Natural killer cell (primary cell): ENCODE results near the gene CDKN2D. TPM values are rescaled to one million over a fixed set of nuclear protein-coding genes. Genes with fewer than 3 reads are reported as not detected.

Source experiments
- ATAC-seq, 3 donors: fragments of 150-1000 bp in 2 of 3; fragments of 200-7000 bp in 1 of 3; cut with Tn5 transposase; 1 replicate in 1 of 3; 2 replicates in 2 of 3; pipeline ENCODE4 v1.10.0; 2021; ENCODE audit warnings: mild to moderate bottlenecking in 2 of 3, moderate library complexity in 2 of 3
- DNase-seq, 2 donors: peaks; one replicate each; pipeline versions ENCODE4 v3.0.0 to v3.0.0-alpha.2; 2013 to 2021; ENCODE audit warnings: mixed read lengths in 1 of 2
- H3K27ac ChIP-seq: one replicate; pipeline ENCODE4 v1.5.1; 2013; ENCODE audit warnings: mild to moderate bottlenecking, low read length
- H3K27me3 ChIP-seq: one replicate; pipeline ENCODE4 v1.6.1; 2013; ENCODE audit warnings: low read length; ENCODE audit not compliant: control insufficient read depth, insufficient read depth
- H3K36me3 ChIP-seq: one replicate; pipeline ENCODE4 v1.6.1; 2013; ENCODE audit warnings: low read length; ENCODE audit not compliant: control insufficient read depth, insufficient read depth
- H3K4me1 ChIP-seq: one replicate; pipeline ENCODE4 v1.6.1; 2013; ENCODE audit warnings: low read length; ENCODE audit not compliant: control insufficient read depth, insufficient read depth
- H3K4me3 ChIP-seq: one replicate; pipeline ENCODE4 v1.5.1; 2013; ENCODE audit warnings: low read length
- H3K9me3 ChIP-seq: one replicate; pipeline ENCODE4 v1.6.1; 2013; ENCODE audit warnings: low read length; ENCODE audit not compliant: control insufficient read depth, insufficient read depth
- H3K27ac Mint-ChIP-seq, 2 donors: one replicate each; pipeline ENCODE4 v1.8.0; 2022; ENCODE audit warnings: mild to moderate bottlenecking in 2 of 2, mixed read lengths in 2 of 2, moderate library complexity in 1 of 2
- H3K27me3 Mint-ChIP-seq, 2 donors: one replicate each; pipeline ENCODE4 v1.8.0; 2022; ENCODE audit warnings: low read depth in 2 of 2, mixed read lengths in 2 of 2
- H3K36me3 Mint-ChIP-seq: one replicate; pipeline ENCODE4 v1.8.0; 2022; ENCODE audit warnings: mixed read lengths
- H3K4me1 Mint-ChIP-seq, 2 donors: one replicate each; pipeline ENCODE4 v1.8.0; 2022; ENCODE audit warnings: mixed read lengths in 2 of 2
- H3K4me3 Mint-ChIP-seq: one replicate; pipeline ENCODE4 v1.8.0; 2022; ENCODE audit warnings: mild to moderate bottlenecking, moderate library complexity, mixed read lengths
- H3K9me3 Mint-ChIP-seq, 2 donors: one replicate each; pipeline ENCODE4 v1.8.0; 2022; ENCODE audit warnings: mixed read lengths in 2 of 2
- WGBS: methylation state at CpG from one replicate; pipeline ENCODE4 v1.1.7; 2013; ENCODE audit warnings: missing lambda C conversion rate; ENCODE audit not compliant: insufficient coverage; 5-methylcytosine and 5-hydroxymethylcytosine counted together
- intact Hi-C: fragments of 100-400 bp; cut with micrococcal nuclease; formaldehyde crosslinking; loops from one replicate; pipeline ENCODE4 v1.14.2; 2022
- total RNA-seq, 4 donors: library from RNA; stranded (reverse); fragments of 120-200 nt in 1 of 4; gene quantifications; one replicate each; pipeline versions ENCODE4 v1.2.3 to v1.2.4, GENCODE V29; 2013 to 2022
- TF ChIP-seq, protein P1 (sequence below): fragments of 200-600 bp; IDR thresholded peaks from one replicate; pipeline ENCODE4 v1.8.0; 2022; ENCODE audit warnings: antibody characterized with exemption

The CDKN2D gene
- total RNA-seq, 3 donors from 2014 or later (not counting 1 experiment from before 2014, with no cell fraction given): 82.7 to 102 (median 101) TPM

GRCh38 chr19:10523135-10523636 lies 45.6 kb downstream of the CDKN2D start:
- H3K4me3 Mint-ChIP-seq: peak overlapping the region; percentile 76
- WGBS: 36% methylated on average over 1 of the region's 3 CpGs

DNA sequence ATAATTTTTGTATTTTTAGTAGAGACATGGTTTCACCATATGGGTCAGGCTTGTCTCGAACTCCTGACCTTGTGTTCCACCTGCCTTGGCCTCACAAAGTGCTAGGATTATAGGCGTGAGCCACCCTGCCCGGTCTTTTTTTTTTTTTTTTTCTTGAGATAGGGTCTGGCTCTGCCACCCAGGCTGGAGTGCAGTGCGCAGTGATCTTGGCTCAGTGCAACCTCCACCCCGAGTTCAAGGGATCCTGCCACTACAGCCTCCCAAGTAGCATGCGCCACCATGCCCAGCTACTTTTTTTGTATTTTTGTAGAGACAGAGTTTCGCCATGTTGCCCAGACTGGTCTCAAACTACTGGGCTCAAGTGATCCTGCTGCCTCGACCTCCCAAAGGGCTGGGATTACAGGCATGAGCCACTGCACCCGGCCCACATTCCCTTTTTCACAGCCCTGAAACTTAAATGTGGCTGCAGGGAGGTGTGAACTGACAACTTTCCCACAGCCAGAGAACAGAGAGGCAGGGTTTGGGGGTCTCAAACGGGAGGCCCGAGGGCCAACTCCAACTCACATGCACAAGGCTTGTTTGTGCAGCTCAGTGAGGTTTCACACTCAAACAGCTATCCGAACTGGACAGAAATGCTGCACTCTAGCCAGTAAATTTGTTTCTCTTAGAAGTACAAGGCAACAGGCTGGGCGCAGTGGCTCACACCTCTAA lies 47.2 kb downstream of the CDKN2D start:
- no peak for ATAC-seq
- WGBS: 61% methylated on average over 13 of the region's 13 CpGs

More at GRCh38 chr19:10523135-10523636, 45.6 kb downstream of the CDKN2D start:
- TF ChIP-seq, protein P1, sequence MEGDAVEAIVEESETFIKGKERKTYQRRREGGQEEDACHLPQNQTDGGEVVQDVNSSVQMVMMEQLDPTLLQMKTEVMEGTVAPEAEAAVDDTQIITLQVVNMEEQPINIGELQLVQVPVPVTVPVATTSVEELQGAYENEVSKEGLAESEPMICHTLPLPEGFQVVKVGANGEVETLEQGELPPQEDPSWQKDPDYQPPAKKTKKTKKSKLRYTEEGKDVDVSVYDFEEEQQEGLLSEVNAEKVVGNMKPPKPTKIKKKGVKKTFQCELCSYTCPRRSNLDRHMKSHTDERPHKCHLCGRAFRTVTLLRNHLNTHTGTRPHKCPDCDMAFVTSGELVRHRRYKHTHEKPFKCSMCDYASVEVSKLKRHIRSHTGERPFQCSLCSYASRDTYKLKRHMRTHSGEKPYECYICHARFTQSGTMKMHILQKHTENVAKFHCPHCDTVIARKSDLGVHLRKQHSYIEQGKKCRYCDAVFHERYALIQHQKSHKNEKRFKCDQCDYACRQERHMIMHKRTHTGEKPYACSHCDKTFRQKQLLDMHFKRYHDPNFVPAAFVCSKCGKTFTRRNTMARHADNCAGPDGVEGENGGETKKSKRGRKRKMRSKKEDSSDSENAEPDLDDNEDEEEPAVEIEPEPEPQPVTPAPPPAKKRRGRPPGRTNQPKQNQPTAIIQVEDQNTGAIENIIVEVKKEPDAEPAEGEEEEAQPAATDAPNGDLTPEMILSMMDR: no peak
- Histone ChIP-seq H3K36me3 (no peaks in the 10 kb centered on the region), H3K27ac (peak overlapping the region; percentile 92), H3K27me3 (no peaks in the 10 kb centered on the region), H3K9me3 (no peaks in the 10 kb centered on the region), H3K4me1 (peaks cover 65% of the 10 kb centered on the region), H3K4me3 (no peak overlapping the region)
- no peaks in the 10 kb centered on the region for H3K36me3 Mint-ChIP-seq
- H3K27ac Mint-ChIP-seq: peak overlapping the region; percentile 86 to 91
- no peaks in the 10 kb centered on the region for H3K27me3 Mint-ChIP-seq
- H3K9me3 Mint-ChIP-seq: no peaks in the 10 kb centered on the region
- peaks cover 41 to 42% of the 10 kb centered on the region in 2 donors for H3K4me1 Mint-ChIP-seq
- DNase-seq (peak; percentile 57 to 82), ATAC-seq (peak; percentile 65 to 88 (median 80))
- intact Hi-C loops: loop anchor here (1.0 to 2.0 kb wide), 4 partner anchors 21 to 274 kb away; partner anchors contain the start of gene KRI1

GRCh38 chr19:10520652-10521318 lies 48.0 kb downstream of the CDKN2D start:
- TF ChIP-seq, protein P1: no peak
- peaks cover 73% of the 10 kb centered on the region for H3K4me1 ChIP-seq
- Mint-ChIP-seq H3K36me3 (peaks cover 6% of the 10 kb centered on the region), H3K4me1 (peaks cover 48 to 49% of the 10 kb centered on the region in 2 donors), H3K27ac (peak overlapping the region; percentile 86 to 91), H3K27me3 (peaks cover 0 to 3% of the 10 kb centered on the region in 2 donors), H3K9me3 (no peaks in the 10 kb centered on the region), H3K4me3 (peak overlapping the region; percentile 76)
- H3K27ac ChIP-seq: peak overlapping the region; percentile 89
- no peaks in the 10 kb centered on the region for H3K36me3 ChIP-seq
- peaks cover 2% of the 10 kb centered on the region for H3K27me3 ChIP-seq
- 58% methylated on average over 15 of the region's 15 CpGs for WGBS
- DNase-seq: peak in 1 of 2 donors; percentile 44
- intact Hi-C loops: no loop called here
- no peaks in the 10 kb centered on the region for H3K9me3 ChIP-seq
- ATAC-seq: no peak
- no peak overlapping the region for H3K4me3 ChIP-seq

More for the DNA sequence above, 47.2 kb downstream of the CDKN2D start:
- DNase-seq: peak in 1 of 2 donors; percentile 32
- peaks cover 45 to 46% of the 10 kb centered on the region in 2 donors for H3K4me1 Mint-ChIP-seq
- H3K36me3 ChIP-seq: no peaks in the 10 kb centered on the region
- peaks cover 73% of the 10 kb centered on the region for H3K4me1 ChIP-seq
- H3K4me3 ChIP-seq: no peak overlapping the region
- H3K27me3 ChIP-seq: peaks cover 2% of the 10 kb centered on the region
- no peaks in the 10 kb centered on the region for H3K9me3 Mint-ChIP-seq
- H3K4me3 Mint-ChIP-seq: peak overlapping the region; percentile 76
- H3K9me3 ChIP-seq: no peaks in the 10 kb centered on the region
- TF ChIP-seq, protein P1: no peak
- peaks cover 0 to 3% of the 10 kb centered on the region in 2 donors for H3K27me3 Mint-ChIP-seq
- peak overlapping the region; percentile 86 to 91 for H3K27ac Mint-ChIP-seq
- peak overlapping the region; percentile 46 for H3K27ac ChIP-seq
- intact Hi-C loops: loop anchor here (2.0 kb wide), 1 partner anchor 105 kb away; no protein-coding TSS in a partner anchor
- peaks cover 4% of the 10 kb centered on the region for H3K36me3 Mint-ChIP-seq
